IMR-90 (cell line): Measurements from ENCODE around the gene BRD8. TPM values are rescaled to one million over a fixed set of nuclear protein-coding genes. Genes with fewer than 3 reads are reported as not detected.

Experiments
- ATAC-seq: fragments of 200-7000 bp; cut with Tn5 transposase; 2 replicates; pipeline ENCODE4 v1.9.1; 2020; ENCODE audit warnings: low read depth, mild to moderate bottlenecking, moderate library complexity
- BruUV-seq: library from RNA; stranded (reverse); fragments of 400-500 nt; replicated peaks from 2 replicates; lab custom pipeline; 2021; lab: Mats Ljungman, UMichigan
- CTCF ChIA-PET: fragments of 300-600 bp; formaldehyde crosslinking; extraction: SDS; loops from one replicate; lab custom pipeline; 2021; ENCODE audit warnings: antibody characterized with exemption; lab: Yijun Ruan, JAX
- POLR2A ChIA-PET: fragments of 300-600 bp; sonication (Branson Sonifier 250); formaldehyde crosslinking; loops from one replicate; lab custom pipeline; 2022; ENCODE audit warnings: antibody characterized with exemption; ENCODE audit not compliant: unreplicated experiment; lab: Charles Lee
- DNase-seq: peaks from one replicate; pipeline ENCODE4 v3.0.0; 2013
- H2AFZ ChIP-seq: replicated peaks from 2 replicates; pipeline ENCODE3; 2013; ENCODE audit warnings: low read length, mild to moderate bottlenecking; ENCODE audit not compliant: poor library complexity
- H2AK5ac ChIP-seq: 2 replicates; pipeline ENCODE4 v1.6.1; 2013; ENCODE audit warnings: low read depth, low read length, inconsistent platforms
- H2AK9ac ChIP-seq: replicated peaks from 2 replicates; pipeline ENCODE3; 2013; ENCODE audit warnings: mild to moderate bottlenecking, low read depth, low read length, moderate library complexity; ENCODE audit not compliant: poor library complexity
- H2BK120ac ChIP-seq: 2 replicates; pipeline ENCODE4 v1.6.1; 2013; ENCODE audit warnings: low read depth, low read length, inconsistent platforms
- H2BK15ac ChIP-seq: 3 replicates; pipeline ENCODE4 v1.6.1; 2013; ENCODE audit warnings: low read depth, low read length, inconsistent platforms
- H2BK20ac ChIP-seq: 2 replicates; pipeline ENCODE4 v1.6.1; 2013; ENCODE audit warnings: low read depth, mild to moderate bottlenecking, inconsistent platforms, low read length, moderate library complexity
- H2BK5ac ChIP-seq: 2 replicates; pipeline ENCODE4 v1.6.1; 2013; ENCODE audit warnings: mild to moderate bottlenecking, low read depth, low read length, inconsistent platforms; ENCODE audit not compliant: poor library complexity, severe bottlenecking
- H3K14ac ChIP-seq: replicated peaks from 2 replicates; pipeline ENCODE4 v1.6.1; 2013; ENCODE audit warnings: low read depth, low read length, inconsistent platforms
- H3K18ac ChIP-seq: 2 replicates; pipeline ENCODE4 v1.6.1; 2013; ENCODE audit warnings: low read depth, low read length, control low read depth
- H3K23ac ChIP-seq: 2 replicates; pipeline ENCODE4 v1.6.1; 2013; ENCODE audit warnings: low read depth, low read length, inconsistent platforms
- H3K27ac ChIP-seq: 2 replicates; pipeline ENCODE4 v1.5.1; 2013; ENCODE audit warnings: mild to moderate bottlenecking, control low read depth, low read length; ENCODE audit not compliant: insufficient read depth
- H3K27me3 ChIP-seq: 2 replicates; pipeline ENCODE4 v1.6.1; 2013; ENCODE audit warnings: low read length; ENCODE audit not compliant: control insufficient read depth, insufficient read depth
- H3K36me3 ChIP-seq: 2 replicates; pipeline ENCODE4 v1.6.1; 2013; ENCODE audit warnings: low read length, mixed read lengths; ENCODE audit not compliant: control insufficient read depth, insufficient read depth
- H3K4ac ChIP-seq: 2 replicates; pipeline ENCODE4 v1.6.1; 2013; ENCODE audit warnings: low read depth, low read length, inconsistent platforms
- H3K4me1 ChIP-seq: 2 replicates; pipeline ENCODE4 v1.6.1; 2013; ENCODE audit warnings: low read length, mixed read lengths; ENCODE audit not compliant: control insufficient read depth, insufficient read depth
- H3K4me2 ChIP-seq: 2 replicates; pipeline ENCODE4 v1.6.1; 2013; ENCODE audit warnings: low read depth, mild to moderate bottlenecking, control low read depth, low read length, moderate library complexity
- H3K4me3 ChIP-seq: 2 replicates; pipeline ENCODE4 v1.5.1; 2013; ENCODE audit warnings: low read depth, mild to moderate bottlenecking, control low read depth, low read length, moderate library complexity; ENCODE audit not compliant: insufficient read depth
- H3K56ac ChIP-seq: 2 replicates; pipeline ENCODE4 v1.6.1; 2013; ENCODE audit warnings: low read length, inconsistent platforms; ENCODE audit not compliant: insufficient read depth; ENCODE audit errors: extremely low read depth
- H3K79me1 ChIP-seq, 2 experiments: 2 replicates each; pipeline ENCODE4 v1.6.1; 2013; ENCODE audit warnings: low read length in 2 of 2, inconsistent platforms in 1 of 2, low read depth in 1 of 2
- H3K9ac ChIP-seq: 2 replicates; pipeline ENCODE4 v1.6.1; 2013; ENCODE audit warnings: low read depth, low read length, control low read depth
- H3K9me1 ChIP-seq: 2 replicates; pipeline ENCODE4 v1.6.1; 2013; ENCODE audit warnings: low read length, inconsistent platforms; ENCODE audit not compliant: insufficient read depth
- H3K9me3 ChIP-seq: 2 replicates; pipeline ENCODE4 v1.6.1; 2013; ENCODE audit warnings: low read length; ENCODE audit not compliant: control insufficient read depth, insufficient read depth
- H4K20me1 ChIP-seq: 2 replicates; pipeline ENCODE4 v1.6.1; 2013; ENCODE audit warnings: low read length, inconsistent platforms; ENCODE audit not compliant: insufficient read depth
- H4K5ac ChIP-seq: 2 replicates; pipeline ENCODE4 v1.6.1; 2013; ENCODE audit warnings: mild to moderate bottlenecking, low read depth, low read length, control low read depth
- H4K8ac ChIP-seq, 2 experiments: 2 replicates each; pipeline ENCODE4 v1.6.1; 2013; ENCODE audit warnings: low read depth in 2 of 2, low read length in 2 of 2, control low read depth in 1 of 2, inconsistent platforms in 1 of 2
- H4K91ac ChIP-seq: 2 replicates; pipeline ENCODE4 v1.6.1; 2013; ENCODE audit warnings: low read depth, low read length, inconsistent platforms; ENCODE audit not compliant: insufficient read depth
- BHLHE40 ChIP-seq: fragments of 150-350 bp; IDR thresholded peaks from 2 replicates; pipeline ENCODE4 v1.6.1; 2016; ENCODE audit warnings: mild to moderate bottlenecking, low read depth, low read length
- CEBPB ChIP-seq: IDR thresholded peaks from 2 replicates; pipeline ENCODE4 v1.6.1; 2012; ENCODE audit warnings: low read depth, low read length, improper control_type of control experiment
- CHD1 ChIP-seq: IDR thresholded peaks from 2 replicates; pipeline ENCODE4 v1.6.1; 2012; ENCODE audit warnings: low read depth, low read length, improper control_type of control experiment
- CTCF ChIP-seq: conservative IDR thresholded peaks from 2 replicates; pipeline ENCODE4 v1.5.1; 2012; ENCODE audit warnings: mild to moderate bottlenecking, low read depth, low read length, improper control_type of control experiment
- ELK1 ChIP-seq: fragments of 150-350 bp; IDR thresholded peaks from 2 replicates; pipeline ENCODE4 v1.6.1; 2016; ENCODE audit warnings: low read depth, mild to moderate bottlenecking, low read length, moderate library complexity, borderline replicate concordance
- FOS ChIP-seq: fragments of 150-350 bp; IDR thresholded peaks from 2 replicates; pipeline ENCODE4 v1.6.1; 2016; ENCODE audit warnings: low read depth, low read length
- MAFK ChIP-seq: IDR thresholded peaks from 2 replicates; pipeline ENCODE4 v1.6.1; 2012; ENCODE audit warnings: low read depth, low read length, improper control_type of control experiment
- MAZ ChIP-seq: IDR thresholded peaks from 2 replicates; pipeline ENCODE4 v1.6.1; 2012; ENCODE audit warnings: low read depth, mild to moderate bottlenecking, low read length, improper control_type of control experiment, moderate library complexity, borderline replicate concordance
- MXI1 ChIP-seq: IDR thresholded peaks from 2 replicates; pipeline ENCODE4 v1.6.1; 2012; ENCODE audit warnings: low read depth, mild to moderate bottlenecking, low read length, moderate library complexity, borderline replicate concordance
- NFE2L2 ChIP-seq: fragments of 150-350 bp; IDR thresholded peaks from 2 replicates; pipeline ENCODE4 v1.6.1; 2016; ENCODE audit warnings: low read depth, mild to moderate bottlenecking, low read length
- POLR2A ChIP-seq: IDR thresholded peaks from 2 replicates; pipeline ENCODE4 v1.6.1; 2012; ENCODE audit warnings: mild to moderate bottlenecking, low read depth, low read length
- RAD21 ChIP-seq: IDR thresholded peaks from 2 replicates; pipeline ENCODE4 v1.6.1; 2012; ENCODE audit warnings: low read length, improper control_type of control experiment
- RCOR1 ChIP-seq: IDR thresholded peaks from 2 replicates; pipeline ENCODE4 v1.6.1; 2012; ENCODE audit warnings: mild to moderate bottlenecking, low read length, improper control_type of control experiment; ENCODE audit not compliant: insufficient replicate concordance
- RFX5 ChIP-seq: IDR thresholded peaks from 2 replicates; pipeline ENCODE4 v1.8.0; 2012; ENCODE audit warnings: low read depth, mild to moderate bottlenecking, low read length, moderate library complexity
- SMC3 ChIP-seq: fragments of 150-350 bp; IDR thresholded peaks from 2 replicates; pipeline ENCODE4 v1.6.1; 2016; ENCODE audit warnings: low read depth, mild to moderate bottlenecking, antibody characterized with exemption, low read length, moderate library complexity
- USF2 ChIP-seq: fragments of 150-350 bp; IDR thresholded peaks from 2 replicates; pipeline ENCODE4 v1.6.1; 2017; ENCODE audit warnings: mild to moderate bottlenecking, antibody characterized with exemption, low read length, low read depth
- WGBS, 2 experiments: methylation state at CpG; one replicate each; pipeline versions ENCODE4 v1.1.5 to v1.1.7; 2013; ENCODE audit warnings: missing lambda C conversion rate in 2 of 2; ENCODE audit not compliant: insufficient read length in 1 of 2; ENCODE audit errors: extremely low coverage in 2 of 2; 5-methylcytosine and 5-hydroxymethylcytosine counted together
- dilution Hi-C: fragments of 300-500 bp; cut with HindIII; formaldehyde crosslinking; loops from one replicate; pipeline ENCODE4 v1.14.3; 2018; ENCODE audit warnings: low sequenced_read_pairs; ENCODE audit not compliant: unreplicated experiment
- in situ Hi-C: fragments of 300-500 bp; cut with MboI; formaldehyde crosslinking; loops from 3 replicates; pipeline ENCODE4 v1.14.3; 2019; ENCODE audit warnings: low sequenced_read_pairs, inconsistent platforms, mixed read lengths
- intact Hi-C: fragments of 100-400 bp; cut with micrococcal nuclease; formaldehyde crosslinking; loops from 2 replicates; pipeline ENCODE4 v1.10.0; 2022
- polyA plus RNA-seq, 3 experiments: library from polyadenylated mRNA; depleted of rRNA; stranded (reverse); fragments of >200 nt; gene quantifications; 2 replicates each; pipeline ENCODE4 v1.2.3, GENCODE V29; 2012; ENCODE audit warnings: low replicate concordance in 1 of 3
- total RNA-seq: library from RNA; depleted of rRNA; stranded (reverse); fragments of >200 nt; gene quantifications from 2 replicates; pipeline ENCODE4 v1.2.3, GENCODE V29; 2012

Gene BRD8
- total and polyA plus RNA-seq, 2 of the 4 experiments (the other 2 are of a cell fraction): 36.9 to 43.6 TPM

GRCh38 chr5:138128334-138128733 is 50.1 kb downstream of the BRD8 start:
- H3K18ac ChIP-seq: no peak overlapping the region
- no peak overlapping the region for H2BK5ac ChIP-seq
- no peak overlapping the region for H4K91ac ChIP-seq
- dilution Hi-C loops: no loop called here
- in situ Hi-C loops: loop anchor here (25.0 kb wide), 2 partner anchors 91 to 491 kb away; partner anchors contain the start of gene FAM13B
- H3K36me3 ChIP-seq: no peaks in the 10 kb centered on the region
- DNase-seq (no peak), ATAC-seq (no peak)
- no peaks in the 10 kb centered on the region for H3K79me1 ChIP-seq
- no peaks in the 10 kb centered on the region for H4K20me1 ChIP-seq
- H2AK5ac ChIP-seq: no peak overlapping the region
- H3K9ac ChIP-seq: no peak overlapping the region
- H3K27ac ChIP-seq: no peak overlapping the region
- ChIA-PET CTCF (interaction anchor here (0.6 to 0.8 kb wide), 2 partner anchors 92 to 160 kb away, joined by 3 to 5 read pairs; no protein-coding TSS in a partner anchor), POLR2A (no interaction called here)
- no peak overlapping the region for H2AK9ac ChIP-seq
- H3K23ac ChIP-seq: no peak overlapping the region
- no peak overlapping the region for H3K4ac ChIP-seq
- no peak for TF ChIP-seq CTCF
- TF ChIP-seq FOS: no peak
- TF ChIP-seq CHD1: no peak
- TF ChIP-seq ELK1: no peak
- TF ChIP-seq RFX5: no peak
- no peak for TF ChIP-seq BHLHE40
- no peak for TF ChIP-seq MAZ
- TF ChIP-seq CEBPB: no peak
- TF ChIP-seq MAFK: no peak
- TF ChIP-seq POLR2A: no peak
- TF ChIP-seq USF2: no peak
- TF ChIP-seq RAD21: no peak
- TF ChIP-seq RCOR1: no peak
- no peak for TF ChIP-seq NFE2L2
- no peak for TF ChIP-seq SMC3
- TF ChIP-seq MXI1: no peak
- no peak overlapping the region for H3K56ac ChIP-seq
- H3K27me3 ChIP-seq: no peaks in the 10 kb centered on the region; the same call in none of the 2 replicates
- no TSS peak for BruUV-seq
- no peak overlapping the region for H4K8ac ChIP-seq
- no peaks in the 10 kb centered on the region for H3K9me1 ChIP-seq
- no peak overlapping the region for H3K4me2 ChIP-seq
- no peak overlapping the region for H3K14ac ChIP-seq
- intact Hi-C loops: no loop called here
- no peaks in the 10 kb centered on the region for H3K9me3 ChIP-seq
- H4K5ac ChIP-seq: no peak overlapping the region
- H3K4me3 ChIP-seq: no peak overlapping the region
- H3K4me1 ChIP-seq: no peaks in the 10 kb centered on the region
- WGBS, 2 experiments: 18% methylated on average over 2 of the region's 5 CpGs; no CpG with 5 or more reads in 1 of the 2 experiments
- H2BK15ac ChIP-seq: no peak overlapping the region
- H2BK20ac ChIP-seq: no peak overlapping the region
- no peak overlapping the region for H2AFZ ChIP-seq
- H2BK120ac ChIP-seq: no peak overlapping the region
